SIG-M5 (cell line): ENCODE data around the gene CAMK2G.
"Not testable (repeated sequence)": the region's sequence is repeated elsewhere in the genome, so short reads cannot be mapped to it uniquely, and the experiment has no call there.

Experiments used
- DNase-seq: peaks from one replicate; lab custom pipeline; 2025; lab: John Stamatoyannopoulos, UW

CAMK2G gene

DNA sequence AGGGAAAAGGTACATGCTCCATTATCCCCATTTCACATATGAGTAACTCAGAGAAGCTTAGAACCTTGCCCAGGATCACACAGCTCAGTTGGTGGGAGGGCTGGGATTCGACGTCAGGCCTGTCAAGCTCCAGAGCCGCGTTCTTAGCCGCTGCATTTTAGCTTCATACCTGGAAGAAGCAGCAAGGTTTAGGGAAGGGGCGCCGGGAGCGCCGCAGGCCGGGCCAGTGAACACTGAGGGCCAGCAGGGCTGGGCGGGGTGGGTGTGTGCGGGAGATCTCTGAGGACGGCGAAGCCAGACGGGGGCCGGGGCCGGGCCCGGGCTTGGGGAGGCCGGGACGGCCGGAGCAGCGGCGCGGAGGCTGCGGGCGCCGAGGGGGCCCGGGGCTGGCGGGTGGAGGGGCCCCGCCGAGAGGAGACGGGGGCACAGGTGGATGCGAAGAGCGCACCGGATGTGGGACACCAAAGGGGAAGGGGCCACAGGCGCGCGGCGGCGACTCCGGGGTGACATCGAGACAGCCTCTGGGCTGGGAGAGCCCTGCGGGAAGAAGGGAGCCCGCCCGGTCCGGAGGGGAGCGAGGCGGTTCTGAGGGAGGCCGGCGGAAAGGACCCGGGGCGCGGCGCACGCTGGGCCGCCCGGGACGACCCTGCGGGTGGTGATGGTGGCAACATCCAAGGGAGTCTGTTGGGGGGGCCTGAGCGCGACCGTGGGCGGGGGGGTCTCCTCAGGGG, 63.5 kb downstream of the CAMK2G start:
- DNase-seq = no peak

DNA sequence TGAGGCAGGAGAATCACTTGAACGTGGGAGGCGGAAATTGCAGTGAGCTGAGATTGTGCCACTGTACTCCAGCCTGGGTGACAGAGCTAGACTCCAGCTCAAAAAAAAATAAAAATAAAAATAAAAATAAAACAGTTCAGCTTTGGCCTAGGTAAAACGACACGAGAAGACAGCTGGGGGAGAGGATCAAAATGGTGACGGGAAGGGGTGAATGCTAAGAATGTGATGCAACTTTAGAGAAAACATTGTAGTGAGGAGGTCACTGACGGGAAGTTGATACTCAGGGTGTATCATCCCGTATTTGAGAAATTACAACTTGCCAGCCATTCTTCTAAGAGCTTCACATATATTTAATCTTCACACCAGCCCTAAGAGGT, 64.0 kb downstream of the CAMK2G start:
- DNase-seq = no peak

DNA sequence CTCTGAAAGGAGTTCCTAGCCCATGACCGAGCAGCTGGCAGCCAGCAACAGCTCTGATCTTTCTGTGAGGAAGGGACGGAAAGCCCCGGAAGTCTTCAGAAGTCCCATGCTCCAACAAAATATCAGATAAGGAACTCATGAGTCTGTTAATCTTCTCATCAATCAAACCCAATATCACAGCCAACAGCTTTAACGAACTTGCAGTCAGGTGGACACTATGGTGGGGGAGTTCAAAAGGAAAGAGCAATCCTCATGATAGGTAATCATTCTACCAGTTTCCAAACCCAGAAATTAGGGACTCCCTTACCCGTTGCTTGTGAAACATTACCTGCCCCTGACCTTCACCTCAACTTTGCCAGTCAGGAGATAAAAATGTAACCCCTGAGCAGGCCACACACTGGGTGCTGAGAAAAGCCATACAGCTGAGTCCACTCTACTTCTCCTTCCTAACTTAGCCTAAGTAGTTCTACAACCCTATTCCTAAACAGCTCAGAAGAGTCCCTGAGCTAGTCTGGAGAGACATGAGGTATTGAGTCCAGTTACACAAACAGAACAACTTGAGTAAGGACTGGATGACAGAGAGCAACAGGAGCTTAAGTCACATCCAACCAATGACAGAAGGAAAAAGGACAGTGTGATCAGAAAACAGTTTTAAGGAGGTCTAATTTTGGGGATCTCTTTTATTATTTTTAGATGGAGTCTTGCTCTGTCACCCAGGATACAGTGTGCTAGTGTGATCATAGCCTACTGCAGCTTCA, 65.1 kb downstream of the CAMK2G start:
- no peak for DNase-seq

DNA sequence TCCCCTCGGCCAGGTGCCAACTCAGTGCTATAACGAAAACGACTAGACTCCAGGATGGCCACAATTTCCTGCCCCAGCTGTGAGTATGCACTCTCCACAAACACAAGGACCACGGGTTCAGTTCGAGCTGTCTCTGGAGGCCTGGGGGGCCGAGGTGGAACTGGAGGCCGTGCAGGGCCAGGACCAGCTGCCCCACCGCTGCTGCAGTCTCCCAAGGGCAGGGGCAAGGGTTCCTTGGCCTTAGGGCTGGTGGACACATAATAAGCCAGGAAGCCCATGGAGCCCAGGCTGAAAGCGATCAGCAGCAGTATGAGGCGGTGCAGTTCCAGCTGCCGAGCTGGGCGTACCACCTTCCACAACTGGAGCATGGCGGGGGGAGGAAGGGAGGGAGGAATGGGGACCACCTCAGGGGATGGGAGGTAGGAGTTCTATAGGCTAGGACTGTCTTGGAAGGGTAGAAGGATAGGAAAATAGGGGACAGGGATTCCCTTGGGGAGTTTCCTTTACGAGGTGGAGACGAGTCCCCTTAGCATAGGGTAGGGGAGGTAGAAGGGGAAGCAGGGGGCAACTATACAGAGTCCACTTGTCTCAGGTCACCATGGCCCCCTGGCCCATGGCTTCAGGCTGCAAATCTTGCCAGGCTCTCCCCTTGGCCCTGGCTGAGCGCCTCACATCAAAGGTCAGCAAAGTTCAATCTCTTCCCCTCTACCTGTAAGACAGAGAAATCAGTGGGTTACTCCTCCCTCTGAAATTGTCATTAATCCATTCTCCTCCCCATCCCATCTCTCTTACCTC, 66.1 kb downstream of the CAMK2G start:
- no peak for DNase-seq

DNA sequence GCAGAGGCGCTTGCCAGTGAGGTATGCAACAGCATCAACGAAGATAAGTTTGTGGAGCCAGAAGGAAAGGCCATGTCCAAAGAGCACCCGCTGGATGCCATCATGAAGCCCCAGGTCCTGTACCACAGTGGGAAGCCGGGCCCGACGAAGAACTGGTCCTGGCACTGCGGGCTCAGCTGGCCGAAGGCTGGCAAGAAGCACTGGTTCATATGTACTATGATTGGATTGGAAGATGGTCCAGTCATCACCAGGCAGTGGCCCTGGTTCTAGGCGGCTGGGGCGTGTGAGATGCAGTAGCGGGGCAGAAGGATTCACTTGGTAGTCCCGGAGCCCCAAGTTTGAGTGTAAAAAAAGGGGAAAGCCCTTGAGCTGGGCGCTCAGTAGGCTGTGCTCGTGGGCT, 66.9 kb downstream of the CAMK2G start:
- no peak for DNase-seq

DNA sequence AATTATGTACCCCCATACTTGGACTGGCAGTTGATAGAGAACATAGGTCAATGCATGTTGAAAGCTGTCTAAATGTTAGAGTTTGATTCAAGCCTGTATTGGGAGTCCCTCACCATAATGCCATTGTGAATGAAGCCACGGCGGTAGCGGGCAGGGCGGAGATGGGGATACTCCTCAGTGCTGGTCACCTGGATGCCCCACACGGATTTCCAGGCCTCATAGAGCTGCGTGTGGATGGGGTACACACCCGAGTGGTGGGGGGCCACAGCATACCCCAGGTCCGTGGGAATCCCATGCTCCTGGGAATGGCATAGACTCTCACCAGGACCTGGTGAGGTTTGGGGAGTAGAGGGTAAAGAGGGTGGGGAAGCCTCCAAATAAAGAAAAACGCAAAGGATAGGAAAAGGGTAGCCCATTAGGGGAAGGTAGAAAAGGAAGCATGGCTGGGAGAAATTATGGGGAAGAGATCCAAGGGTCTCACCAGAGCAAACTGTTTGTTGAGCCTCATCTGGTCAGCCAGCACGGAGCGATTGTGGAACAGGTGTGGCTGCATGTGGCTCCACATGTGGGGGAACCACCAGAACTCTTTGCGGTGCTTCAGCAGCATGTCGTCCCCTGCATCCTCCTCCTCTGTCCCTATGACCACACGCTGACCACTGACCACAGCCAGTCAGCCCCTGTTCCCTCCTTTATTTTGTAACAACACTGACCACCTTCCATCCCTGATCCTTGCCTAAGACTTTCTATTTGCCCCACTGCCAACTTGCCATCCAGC, 68.0 kb downstream of the CAMK2G start:
- no peak for DNase-seq

DNA sequence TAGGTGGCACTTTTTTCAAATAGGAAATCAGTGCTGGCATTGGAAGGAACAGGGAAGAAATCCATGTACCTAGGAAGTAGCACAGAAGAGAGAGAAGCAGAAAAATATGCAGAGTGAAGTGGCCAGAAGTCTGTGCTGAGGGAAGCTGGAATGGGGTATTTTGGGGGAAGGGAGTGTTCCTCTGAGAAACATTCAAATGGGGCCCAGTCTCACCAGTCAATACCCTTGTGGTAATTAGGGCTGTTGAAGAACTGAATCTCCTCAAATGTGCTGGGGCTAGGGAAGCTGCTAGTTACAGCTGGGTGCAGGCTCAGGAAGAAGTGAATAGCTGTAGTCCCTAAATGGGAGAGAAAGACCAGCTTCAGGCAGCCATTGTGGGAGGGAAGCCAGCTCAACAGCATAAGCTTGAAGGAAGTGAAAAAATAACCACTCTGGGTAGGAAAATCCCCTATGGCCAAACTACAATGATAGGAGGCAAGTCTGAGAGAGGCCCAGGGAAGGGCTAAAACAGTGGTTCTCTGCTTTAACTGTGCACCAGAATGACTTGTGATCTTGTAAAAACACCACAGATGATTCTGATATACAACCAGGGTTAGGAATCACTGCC, 70.6 kb downstream of the CAMK2G start:
- DNase-seq = no peak

DNA sequence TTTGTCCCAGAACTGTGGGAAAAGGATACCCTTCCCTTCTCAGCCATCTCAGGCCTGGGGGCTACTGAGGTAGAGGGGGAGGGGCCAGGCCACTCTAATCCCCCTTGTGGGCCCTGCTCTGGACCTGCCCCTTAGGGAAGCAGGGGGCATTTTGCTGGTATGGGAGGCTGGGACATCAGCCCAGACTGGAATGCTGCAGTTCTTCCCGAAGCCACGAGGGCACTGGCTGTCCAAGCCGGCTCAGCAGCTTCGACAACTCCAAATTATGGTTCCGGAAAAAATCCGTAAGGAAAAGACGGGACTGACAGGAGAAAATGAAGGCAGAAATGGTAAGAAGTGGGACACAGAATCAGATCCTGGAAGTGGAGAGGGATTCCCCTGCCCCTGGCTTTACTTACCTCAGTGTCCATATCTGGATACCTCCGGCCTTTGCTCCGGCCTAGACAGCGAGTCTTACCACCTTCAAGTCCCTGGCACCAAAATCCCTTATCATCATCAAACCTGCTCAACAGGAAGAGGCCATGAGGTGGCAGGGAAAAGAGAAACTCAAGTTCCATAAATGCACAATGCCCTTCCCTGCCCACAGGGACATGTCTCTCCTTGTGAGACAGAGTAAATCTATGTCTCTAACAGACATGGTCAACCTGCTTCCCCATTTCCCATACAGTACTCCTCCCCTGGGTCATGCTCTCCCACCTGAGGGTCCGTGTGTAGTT, 71.9 kb downstream of the CAMK2G start:
- DNase-seq = no peak

DNA sequence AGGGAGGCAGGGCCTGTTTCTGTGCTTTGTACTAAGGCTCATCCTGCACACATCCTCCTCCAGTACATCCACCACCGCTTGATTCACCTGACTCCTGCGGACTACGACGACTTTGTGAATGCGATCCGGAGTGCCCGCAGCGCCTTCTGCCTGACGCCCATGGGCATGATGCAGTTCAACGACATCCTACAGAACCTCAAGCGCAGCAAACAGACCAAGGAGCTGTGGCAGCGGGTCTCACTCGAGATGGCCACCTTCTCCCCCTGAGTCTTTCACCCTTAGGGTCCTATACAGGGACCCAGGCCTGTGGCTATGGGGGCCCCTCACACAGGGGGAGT, 73.1 kb downstream of the CAMK2G start:
- no peak for DNase-seq

DNA sequence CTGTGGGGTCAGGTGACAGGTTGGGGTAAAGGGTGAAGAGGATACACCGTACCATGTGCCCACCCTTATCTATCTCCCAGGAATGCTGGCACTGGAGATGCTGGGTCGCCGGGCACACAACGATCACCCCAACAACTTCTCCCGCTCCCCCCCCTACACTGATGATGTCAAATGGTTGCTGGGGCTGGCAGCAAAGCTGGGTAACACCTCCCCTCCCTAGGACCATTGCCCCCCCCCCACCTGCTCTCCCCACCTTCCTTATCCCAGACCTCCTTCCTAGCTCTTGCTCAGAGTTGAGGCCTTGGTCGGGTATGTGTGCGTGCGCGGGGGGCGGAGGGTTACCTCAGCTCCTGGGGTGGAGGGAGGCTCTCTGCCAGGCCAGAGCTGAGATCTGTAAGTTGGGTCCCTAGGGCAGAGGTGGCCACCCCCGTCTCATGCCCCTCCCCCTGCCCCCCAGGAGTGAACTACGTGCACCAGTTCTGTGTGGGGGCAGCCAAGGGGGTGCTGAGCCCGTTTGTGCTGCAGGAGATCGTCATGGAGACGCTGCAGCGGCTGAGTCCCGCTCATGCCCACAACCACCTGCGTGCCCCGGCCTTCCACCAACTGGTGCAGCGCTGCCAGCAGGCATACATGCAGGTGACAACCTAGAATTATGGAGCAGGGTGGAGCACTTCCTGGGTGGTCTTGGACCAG, 73.6 kb downstream of the CAMK2G start:
- no peak for DNase-seq

DNA sequence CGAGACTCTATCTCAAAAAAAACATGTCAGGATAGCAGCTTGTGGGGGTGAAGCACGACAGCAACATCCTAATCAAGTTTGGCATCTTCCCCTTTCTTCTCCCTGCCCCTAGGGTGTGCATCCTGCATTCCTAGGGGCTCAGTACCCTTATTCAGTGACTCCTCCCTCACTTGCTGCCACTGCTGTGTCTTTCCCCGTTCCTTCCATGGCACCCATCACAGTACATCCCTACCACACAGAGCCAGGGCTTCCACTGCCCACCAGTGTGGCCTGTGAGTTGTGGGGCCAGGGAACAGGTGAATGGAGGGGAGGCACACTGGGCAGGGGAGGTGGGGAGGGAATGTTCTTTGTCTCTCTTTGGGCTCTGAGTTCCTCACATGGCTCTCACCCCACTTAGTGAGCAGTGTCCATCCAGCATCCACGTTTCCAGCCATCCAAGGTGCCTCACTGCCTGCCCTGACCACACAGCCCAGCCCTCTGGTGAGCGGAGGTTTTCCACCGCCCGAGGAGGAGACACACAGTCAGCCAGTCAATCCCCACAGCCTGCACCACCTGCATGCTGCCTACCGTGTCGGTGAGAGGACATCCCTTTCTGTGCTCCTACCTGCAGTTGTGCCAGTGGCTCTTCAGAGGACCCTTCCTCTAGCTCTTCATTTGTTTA, 74.3 kb downstream of the CAMK2G start:
- no peak for DNase-seq

DNA sequence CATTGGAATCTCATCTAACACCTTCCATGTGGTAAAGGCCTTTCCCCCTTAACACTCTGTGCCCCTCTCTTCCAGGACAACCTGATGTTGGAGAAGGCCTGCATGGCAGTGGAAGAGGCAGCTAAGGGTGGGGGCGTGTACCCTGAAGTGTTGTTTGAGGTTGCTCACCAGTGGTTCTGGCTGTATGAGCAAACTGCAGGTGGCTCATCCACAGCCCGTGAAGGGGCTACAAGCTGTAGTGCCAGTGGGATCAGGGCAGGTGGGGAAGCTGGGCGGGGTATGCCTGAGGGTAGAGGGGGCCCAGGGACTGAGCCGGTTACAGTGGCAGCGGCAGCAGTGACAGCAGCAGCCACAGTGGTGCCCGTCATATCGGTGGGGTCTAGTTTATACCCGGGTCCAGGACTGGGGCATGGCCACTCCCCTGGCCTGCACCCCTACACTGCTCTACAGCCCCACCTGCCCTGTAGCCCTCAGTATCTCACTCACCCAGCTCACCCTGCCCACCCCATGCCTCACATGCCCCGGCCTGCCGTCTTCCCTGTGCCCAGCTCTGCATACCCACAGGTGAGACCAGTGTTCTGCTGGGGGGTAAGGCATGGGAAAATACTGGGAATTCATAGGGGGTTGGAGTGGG, 75.3 kb downstream of the CAMK2G start:
- no peak for DNase-seq

DNA sequence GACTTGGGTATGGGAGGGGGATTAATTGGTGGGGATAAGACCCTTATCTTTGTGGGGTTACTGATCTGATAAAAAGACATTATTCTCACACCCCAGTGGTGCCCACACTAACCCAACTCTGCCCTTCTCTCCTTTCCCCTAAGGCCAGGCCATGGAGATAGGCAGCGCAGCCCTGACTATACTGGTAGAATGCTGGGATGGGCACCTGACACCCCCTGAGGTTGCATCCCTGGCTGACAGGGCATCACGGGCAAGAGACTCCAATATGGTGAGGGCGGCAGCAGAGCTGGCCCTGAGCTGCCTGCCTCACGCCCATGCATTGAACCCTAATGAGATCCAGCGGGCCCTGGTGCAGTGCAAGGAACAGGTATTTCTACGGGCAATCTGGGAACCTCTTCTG, 76.3 kb downstream of the CAMK2G start:
- DNase-seq = no peak

DNA sequence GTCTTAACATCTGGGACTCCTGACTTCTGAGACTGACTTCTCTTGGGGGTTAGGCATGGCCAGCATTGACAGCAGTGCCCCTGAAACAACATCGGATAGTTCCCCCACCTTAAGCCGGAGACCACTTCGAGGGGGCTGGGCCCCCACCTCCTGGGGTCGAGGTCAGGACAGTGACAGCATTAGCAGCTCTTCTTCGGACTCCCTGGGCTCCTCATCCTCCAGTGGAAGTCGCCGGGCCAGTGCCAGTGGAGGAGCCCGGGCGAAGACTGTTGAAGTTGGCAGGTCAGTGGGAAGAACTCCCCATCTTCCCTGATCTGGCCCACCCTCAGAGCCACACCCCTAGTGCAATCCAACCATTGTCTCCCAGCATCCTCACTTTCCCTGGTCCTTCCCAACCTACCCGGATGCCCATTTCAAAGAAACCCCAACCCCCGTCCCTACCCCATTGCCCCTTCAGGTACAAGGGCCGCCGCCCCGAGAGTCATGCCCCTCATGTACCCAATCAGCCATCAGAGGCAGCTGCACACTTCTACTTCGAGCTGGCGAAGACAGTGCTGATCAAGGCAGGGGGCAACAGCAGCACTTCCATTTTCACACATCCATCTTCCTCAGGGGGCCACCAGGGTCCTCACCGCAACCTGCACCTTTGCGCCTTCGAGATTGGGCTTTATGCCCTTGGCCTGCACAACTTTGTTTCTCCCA, 76.9 kb downstream of the CAMK2G start:
- no peak for DNase-seq

DNA sequence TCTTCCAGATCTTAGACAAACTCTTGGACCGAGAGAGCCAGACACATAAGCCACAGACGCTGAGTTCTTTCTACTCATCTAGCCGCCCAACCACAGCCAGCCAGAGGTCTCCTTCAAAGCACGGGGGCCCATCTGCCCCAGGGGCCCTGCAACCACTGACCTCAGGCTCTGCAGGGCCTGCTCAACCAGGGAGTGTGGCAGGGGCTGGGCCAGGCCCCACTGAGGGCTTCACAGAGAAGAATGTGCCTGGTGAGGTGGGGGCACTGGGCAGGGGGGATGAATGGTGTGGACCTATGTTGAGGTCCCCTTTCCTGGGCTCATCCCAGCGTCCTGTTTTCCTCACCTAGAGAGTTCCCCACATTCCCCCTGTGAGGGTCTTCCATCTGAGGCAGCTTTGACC, 77.6 kb downstream of the CAMK2G start:
- DNase-seq = no peak

DNA sequence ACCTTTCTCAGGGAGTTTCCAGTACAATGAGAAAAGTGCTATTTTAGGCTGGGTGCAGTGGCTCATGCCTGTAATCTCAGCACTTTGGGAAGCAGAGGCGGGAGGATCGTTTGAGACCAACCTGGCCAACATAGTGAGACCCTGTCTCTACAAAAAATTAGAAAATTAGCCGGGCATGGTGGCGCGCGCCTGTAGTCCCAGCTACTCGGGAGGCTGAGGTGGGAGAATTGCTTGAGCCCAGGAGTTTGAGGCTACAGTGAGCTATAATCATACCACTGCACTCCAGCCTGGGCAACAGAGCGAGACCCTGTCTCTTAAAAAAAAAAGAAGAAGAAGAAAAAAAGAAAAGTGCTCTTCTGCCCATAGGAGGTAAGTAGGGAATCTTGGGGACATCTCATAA, 78.3 kb downstream of the CAMK2G start:
- DNase-seq = not testable (repeated sequence)

DNA sequence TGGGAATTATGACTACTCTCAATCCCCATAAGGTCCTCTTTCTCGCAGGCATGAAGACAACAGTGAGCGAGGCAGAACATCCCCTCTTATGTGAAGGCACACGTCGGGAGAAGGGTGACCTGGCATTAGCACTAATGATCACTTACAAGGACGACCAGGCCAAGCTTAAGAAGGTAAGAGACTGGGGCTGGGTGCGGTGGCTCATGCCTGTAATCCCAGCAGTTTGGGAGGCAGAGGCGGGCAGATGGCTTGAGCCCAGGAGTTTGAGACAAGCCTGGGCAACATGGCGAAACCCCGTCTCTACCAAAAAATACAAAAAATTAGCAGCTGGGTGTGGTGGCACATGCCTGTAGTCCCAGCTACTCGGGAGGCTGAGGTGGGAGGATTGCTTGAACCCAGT, 78.9 kb downstream of the CAMK2G start:
- not testable (repeated sequence) for DNase-seq

DNA sequence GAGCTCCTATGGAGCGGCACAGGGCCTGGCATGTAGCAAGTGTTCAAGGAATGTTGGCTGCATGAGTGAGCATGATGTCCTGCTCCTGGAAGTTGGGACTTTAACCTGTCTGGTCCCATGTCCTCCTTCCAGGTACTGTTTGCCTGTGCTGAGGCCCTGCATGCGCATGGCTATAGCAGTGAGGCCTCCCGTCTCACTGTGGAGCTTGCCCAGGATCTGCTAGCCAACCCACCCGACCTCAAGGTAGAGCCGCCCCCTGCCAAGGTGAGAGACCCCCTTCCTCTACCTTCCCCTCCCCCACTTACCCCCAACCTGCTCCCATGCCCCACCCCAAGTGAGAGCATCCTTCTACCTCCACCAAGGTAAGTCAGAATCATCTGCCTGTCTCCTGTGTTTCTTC, 80.9 kb downstream of the CAMK2G start:
- no peak for DNase-seq

DNA sequence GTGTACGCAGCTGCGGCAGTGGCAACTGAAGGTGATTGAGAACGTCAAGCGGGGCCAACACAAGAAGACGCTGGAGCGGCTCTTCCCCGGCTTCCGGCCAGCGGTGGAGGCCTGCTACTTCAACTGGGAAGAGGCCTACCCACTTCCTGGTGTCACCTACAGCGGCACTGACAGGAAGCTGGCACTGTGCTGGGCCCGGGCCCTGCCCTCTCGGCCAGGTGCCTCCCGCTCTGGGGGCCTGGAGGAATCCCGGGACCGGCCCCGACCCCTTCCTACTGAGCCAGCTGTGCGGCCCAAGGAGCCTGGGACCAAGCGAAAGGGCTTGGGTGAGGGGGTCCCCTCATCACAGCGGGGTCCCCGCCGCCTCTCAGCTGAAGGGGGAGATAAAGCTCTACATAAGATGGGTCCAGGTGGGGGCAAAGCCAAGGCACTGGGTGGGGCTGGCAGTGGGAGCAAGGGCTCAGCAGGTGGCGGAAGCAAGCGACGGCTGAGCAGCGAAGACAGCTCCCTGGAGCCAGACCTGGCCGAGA, 82.4 kb downstream of the CAMK2G start:
- no peak for DNase-seq
